Parathyroid adenoma (tissue), 2 donors: ENCODE results near the gene ETV3L.

Source experiments
- H2AFZ ChIP-seq: fragments of 300-600 bp; sonication (generic); one replicate; pipeline ENCODE4 v1.7.0; 2017; ENCODE audit warnings: antibody characterized with exemption, mild to moderate bottlenecking
- H3K27ac ChIP-seq: fragments of 300-600 bp; sonication (generic); one replicate; pipeline ENCODE4 v1.7.0; 2017
- H3K27me3 ChIP-seq: fragments of 300-600 bp; sonication (generic); one replicate; pipeline ENCODE4 v1.7.0; 2017; ENCODE audit warnings: low read length; ENCODE audit not compliant: control insufficient read depth, insufficient read depth
- H3K36me3 ChIP-seq: fragments of 300-600 bp; sonication (generic); one replicate; pipeline ENCODE4 v1.7.0; 2017; ENCODE audit warnings: low read length; ENCODE audit not compliant: control insufficient read depth, insufficient read depth
- H3K4me1 ChIP-seq: fragments of 300-600 bp; sonication (generic); one replicate; pipeline ENCODE4 v1.7.0; 2017; ENCODE audit warnings: control low read depth
- H3K4me2 ChIP-seq: fragments of 300-600 bp; sonication (generic); one replicate; pipeline ENCODE4 v1.7.0; 2017; ENCODE audit warnings: low read length
- H3K4me3 ChIP-seq: fragments of 300-600 bp; sonication (generic); one replicate; pipeline ENCODE4 v1.7.0; 2017; ENCODE audit warnings: low read depth, low read length
- H3K79me2 ChIP-seq: fragments of 300-600 bp; sonication (generic); one replicate; pipeline ENCODE4 v1.7.0; 2017; ENCODE audit warnings: control low read depth
- H3K9ac ChIP-seq: fragments of 300-600 bp; sonication (generic); one replicate; pipeline ENCODE4 v1.7.0; 2017; ENCODE audit warnings: mild to moderate bottlenecking
- H3K9me3 ChIP-seq: fragments of 300-600 bp; sonication (generic); one replicate; pipeline ENCODE4 v1.7.0; 2017; ENCODE audit warnings: low read length; ENCODE audit not compliant: control insufficient read depth
- CTCF ChIP-seq: fragments of 300-600 bp; sonication (generic); IDR thresholded peaks from one replicate; pipeline ENCODE4 v1.7.0; 2017; ENCODE audit warnings: antibody characterized with exemption, mild to moderate bottlenecking
- donor health status: primary hyperparathyroidism.

ETV3L gene

GRCh38 chr1:157045250-157046218 is 54.1 kb downstream of the ETV3L start, which contains the start of gene ARHGEF11:
ARHGEF11 (minus strand) TSS chr1:157045742; CDS start chr1:157044330, 1,412 bp downstream.
- Histone ChIP-seq H3K4me1 (no peaks in the 10 kb centered on the region), H3K36me3 (no peaks in the 10 kb centered on the region), H3K4me3 (peak within 1 kb of the TSS; percentile 76), H3K9me3 (no peaks in the 10 kb centered on the region), H3K27me3 (no peaks in the 10 kb centered on the region), H3K4me2 (peak within 1 kb of the TSS; percentile 93), H3K27ac (peak within 1 kb of the TSS; percentile 81), H3K79me2 (peaks cover 5% of the 10 kb centered on the region), H3K9ac (peak within 1 kb of the TSS; percentile 37), H2AFZ (peak within 1 kb of the TSS; percentile 86)
- TF ChIP-seq CTCF, result no peak

- peak overlapping the region; percentile 76 for H3K4me3 ChIP-seq
- H2AFZ ChIP-seq, result no peak overlapping the region
- H3K27me3 ChIP-seq, result no peaks in the 10 kb centered on the region
- TF ChIP-seq CTCF, result no peak
- H3K79me2 ChIP-seq, result peaks cover 6% of the 10 kb centered on the region
- H3K4me2 ChIP-seq, result peak overlapping the region; percentile 93
- no peaks in the 10 kb centered on the region for H3K36me3 ChIP-seq
- H3K4me1 ChIP-seq, result no peaks in the 10 kb centered on the region
- no peak overlapping the region for H3K9ac ChIP-seq
- H3K27ac ChIP-seq, result no peak overlapping the region
- no peaks in the 10 kb centered on the region for H3K9me3 ChIP-seq
These were observed 55.3 kb downstream of the ETV3L start for GRCh38 chr1:157044326-157044725.

GRCh38 chr1:157043685-157044084 is 55.9 kb downstream of the ETV3L start:
- H3K4me3 ChIP-seq, result peak overlapping the region; percentile 76
- H3K79me2 ChIP-seq, result peaks cover 7% of the 10 kb centered on the region
- no peaks in the 10 kb centered on the region for H3K36me3 ChIP-seq
- peak overlapping the region; percentile 93 for H3K4me2 ChIP-seq
- no peaks in the 10 kb centered on the region for H3K9me3 ChIP-seq
- no peaks in the 10 kb centered on the region for H3K4me1 ChIP-seq
- no peak overlapping the region for H3K9ac ChIP-seq
- no peaks in the 10 kb centered on the region for H3K27me3 ChIP-seq
- no peak for TF ChIP-seq CTCF
- H3K27ac ChIP-seq, result no peak overlapping the region
- no peak overlapping the region for H2AFZ ChIP-seq

- Histone ChIP-seq H2AFZ (no peak overlapping the region), H3K4me1 (peaks cover 7% of the 10 kb centered on the region), H3K9ac (no peak overlapping the region), H3K4me3 (peak overlapping the region; percentile 26), H3K27ac (no peak overlapping the region), H3K36me3 (no peaks in the 10 kb centered on the region), H3K9me3 (no peaks in the 10 kb centered on the region), H3K79me2 (peaks cover 7% of the 10 kb centered on the region), H3K4me2 (peak overlapping the region; percentile 93), H3K27me3 (no peaks in the 10 kb centered on the region)
- no peak for TF ChIP-seq CTCF
These were observed 56.8 kb downstream of the ETV3L start for GRCh38 chr1:157042846-157043245.
